ENCODE data around the gene CLIC1.

GRCh38 chr6:31765910-31766794 lies 29.8 kb upstream of the CLIC1 start:
- no peak for TF ChIP-seq CTCF (IDR thresholded peaks at IDR 0.05)
- TF ChIP-seq POLR2A (IDR thresholded peaks at IDR 0.05): no peak
